ENCODE measurements around the gene IGFBP5. TPM values are rescaled to one million over a fixed set of nuclear protein-coding genes. Genes with fewer than 3 reads are reported as not detected.

The IGFBP5 gene
- total and polyA plus RNA-seq, 4 donors, result 2.3 to 43.4 (median 14.4) TPM

DNA sequence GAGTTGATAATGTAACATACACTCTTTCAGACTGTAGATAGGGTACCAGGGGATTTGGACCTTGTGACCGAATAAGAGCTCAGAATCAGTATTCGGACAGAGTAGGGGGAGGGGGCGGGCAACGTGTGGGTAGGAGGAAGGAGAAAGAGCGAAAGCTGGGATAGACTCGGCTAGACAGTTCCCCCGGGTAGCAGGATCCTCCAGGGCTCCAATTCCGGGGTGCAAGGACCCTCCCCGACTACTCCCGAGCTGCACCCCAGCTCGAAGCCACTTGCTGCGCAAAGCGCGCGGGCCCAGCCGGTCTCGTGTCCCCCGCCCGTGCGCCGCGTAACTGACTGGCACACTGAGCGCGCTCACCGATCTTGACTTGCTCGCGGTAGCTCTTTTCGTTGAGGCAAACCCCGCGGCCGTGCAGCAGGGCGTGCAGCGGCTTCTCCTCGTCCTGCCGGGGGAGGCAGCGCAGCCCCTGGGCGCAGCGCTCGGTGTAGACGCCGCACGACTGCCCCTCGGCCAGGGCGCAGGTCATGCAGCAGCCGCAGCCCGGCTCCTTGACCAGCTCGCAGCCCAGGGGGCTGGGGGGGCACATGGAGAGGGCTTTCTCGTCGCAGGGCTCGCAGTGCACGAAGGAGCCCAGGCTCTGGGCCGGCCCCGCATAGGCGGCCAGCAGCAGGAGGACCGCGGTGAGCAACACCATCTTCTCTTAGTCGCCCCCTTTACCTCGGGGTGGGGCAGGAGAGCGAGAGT is 1.1 kb downstream of the IGFBP5 start:
- no peak for TF ChIP-seq FOXA1 (IDR thresholded peaks at IDR 0.05)
- Histone ChIP-seq H3K27me3 (ENCODE audit: control insufficient read depth in 4 of 4, insufficient read depth in 4 of 4, low read length in 3 of 4) (peaks cover 0 to 15% (median 10%) of the 10 kb centered on the region in 4 donors), H3K9me3 (ENCODE audit: control insufficient read depth in 4 of 4, low read length in 3 of 4) (no peaks in the 10 kb centered on the region), H3K9ac (ENCODE audit: low read depth in 1 of 2, low read length in 2 of 2) (no peak overlapping the region), H3K27ac (ENCODE audit: low read depth in 1 of 2, low read length in 2 of 2) (peak overlapping the region in 1 of 2 donors; percentile 13), H3K4me1 (ENCODE audit: control insufficient read depth in 4 of 4, insufficient read depth in 4 of 4, low read length in 3 of 4) (peaks cover 12 to 29% (median 19%) of the 10 kb centered on the region in 4 donors), H3K4me3 (ENCODE audit: low read depth in 1 of 3, low read length in 3 of 3) (peak overlapping the region in 2 of 3 donors; percentile 23 to 35), H3K36me3 (ENCODE audit: control insufficient read depth in 4 of 4, insufficient read depth in 3 of 4, low read depth in 1 of 4, low read length in 3 of 4) (no peaks in the 10 kb centered on the region)
- 3% methylated on average over 59 of the region's 59 CpGs for WGBS
- no peak for DNase-seq (ENCODE audit: low spot score)

DNA sequence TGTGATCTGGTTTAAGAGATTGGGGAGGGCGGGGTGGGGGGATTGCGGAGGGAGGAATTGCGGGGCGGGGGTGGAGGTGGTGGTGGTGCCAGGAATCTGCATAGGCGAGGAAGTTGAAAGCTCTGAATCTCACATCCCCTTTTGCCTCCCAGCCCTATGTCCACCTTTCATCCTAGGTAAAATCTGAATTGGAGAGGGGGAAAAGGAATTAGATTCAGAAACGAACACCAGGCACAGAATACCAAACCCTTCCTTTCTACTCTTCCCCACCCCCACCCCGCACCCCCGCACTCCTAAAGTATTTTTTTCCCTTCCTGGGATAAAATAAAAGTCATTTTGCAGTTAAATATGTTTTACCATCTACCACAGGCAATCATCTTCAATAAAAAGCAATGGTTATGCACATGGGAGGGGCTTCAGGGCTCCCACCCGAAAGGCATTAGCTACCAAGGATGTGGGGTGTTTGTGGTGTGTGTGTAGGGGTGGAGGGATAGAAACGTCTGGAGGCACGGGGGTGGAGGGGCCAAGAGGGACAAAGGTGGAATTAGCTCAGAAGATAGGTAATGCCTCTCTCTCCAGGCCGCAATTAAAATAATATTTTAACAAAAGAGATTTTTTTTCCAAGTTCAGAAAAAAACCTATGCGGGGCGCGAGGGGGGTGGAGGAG is 1.8 kb downstream of the IGFBP5 start:
- H3K4me1 ChIP-seq (ENCODE audit: control insufficient read depth in 4 of 4, insufficient read depth in 4 of 4, low read length in 3 of 4), result peaks cover 12 to 29% (median 19%) of the 10 kb centered on the region in 4 donors
- H3K36me3 ChIP-seq (ENCODE audit: control insufficient read depth in 4 of 4, insufficient read depth in 3 of 4, low read depth in 1 of 4, low read length in 3 of 4), result no peaks in the 10 kb centered on the region
- WGBS, result 7% methylated on average over 15 of the region's 15 CpGs
- H3K4me3 ChIP-seq (ENCODE audit: low read depth in 1 of 3, low read length in 3 of 3), result peak overlapping the region in 1 of 3 donors; percentile 23
- no peak for DNase-seq (ENCODE audit: low spot score)
- H3K27me3 ChIP-seq (ENCODE audit: control insufficient read depth in 4 of 4, insufficient read depth in 4 of 4, low read length in 3 of 4), result peaks cover 0 to 14% (median 9%) of the 10 kb centered on the region in 4 donors
- H3K9ac ChIP-seq (ENCODE audit: low read depth in 1 of 2, low read length in 2 of 2), result no peak overlapping the region
- TF ChIP-seq HNF4A (conservative IDR thresholded peaks at IDR 0.05) (no peak), JUND (IDR thresholded peaks at IDR 0.05) (no peak)
- TF ChIP-seq, protein P1, sequence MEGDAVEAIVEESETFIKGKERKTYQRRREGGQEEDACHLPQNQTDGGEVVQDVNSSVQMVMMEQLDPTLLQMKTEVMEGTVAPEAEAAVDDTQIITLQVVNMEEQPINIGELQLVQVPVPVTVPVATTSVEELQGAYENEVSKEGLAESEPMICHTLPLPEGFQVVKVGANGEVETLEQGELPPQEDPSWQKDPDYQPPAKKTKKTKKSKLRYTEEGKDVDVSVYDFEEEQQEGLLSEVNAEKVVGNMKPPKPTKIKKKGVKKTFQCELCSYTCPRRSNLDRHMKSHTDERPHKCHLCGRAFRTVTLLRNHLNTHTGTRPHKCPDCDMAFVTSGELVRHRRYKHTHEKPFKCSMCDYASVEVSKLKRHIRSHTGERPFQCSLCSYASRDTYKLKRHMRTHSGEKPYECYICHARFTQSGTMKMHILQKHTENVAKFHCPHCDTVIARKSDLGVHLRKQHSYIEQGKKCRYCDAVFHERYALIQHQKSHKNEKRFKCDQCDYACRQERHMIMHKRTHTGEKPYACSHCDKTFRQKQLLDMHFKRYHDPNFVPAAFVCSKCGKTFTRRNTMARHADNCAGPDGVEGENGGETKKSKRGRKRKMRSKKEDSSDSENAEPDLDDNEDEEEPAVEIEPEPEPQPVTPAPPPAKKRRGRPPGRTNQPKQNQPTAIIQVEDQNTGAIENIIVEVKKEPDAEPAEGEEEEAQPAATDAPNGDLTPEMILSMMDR (IDR thresholded peaks at IDR 0.05; ENCODE audit: low read depth, low read length, missing input control), result no peak
- TF ChIP-seq, protein P2, sequence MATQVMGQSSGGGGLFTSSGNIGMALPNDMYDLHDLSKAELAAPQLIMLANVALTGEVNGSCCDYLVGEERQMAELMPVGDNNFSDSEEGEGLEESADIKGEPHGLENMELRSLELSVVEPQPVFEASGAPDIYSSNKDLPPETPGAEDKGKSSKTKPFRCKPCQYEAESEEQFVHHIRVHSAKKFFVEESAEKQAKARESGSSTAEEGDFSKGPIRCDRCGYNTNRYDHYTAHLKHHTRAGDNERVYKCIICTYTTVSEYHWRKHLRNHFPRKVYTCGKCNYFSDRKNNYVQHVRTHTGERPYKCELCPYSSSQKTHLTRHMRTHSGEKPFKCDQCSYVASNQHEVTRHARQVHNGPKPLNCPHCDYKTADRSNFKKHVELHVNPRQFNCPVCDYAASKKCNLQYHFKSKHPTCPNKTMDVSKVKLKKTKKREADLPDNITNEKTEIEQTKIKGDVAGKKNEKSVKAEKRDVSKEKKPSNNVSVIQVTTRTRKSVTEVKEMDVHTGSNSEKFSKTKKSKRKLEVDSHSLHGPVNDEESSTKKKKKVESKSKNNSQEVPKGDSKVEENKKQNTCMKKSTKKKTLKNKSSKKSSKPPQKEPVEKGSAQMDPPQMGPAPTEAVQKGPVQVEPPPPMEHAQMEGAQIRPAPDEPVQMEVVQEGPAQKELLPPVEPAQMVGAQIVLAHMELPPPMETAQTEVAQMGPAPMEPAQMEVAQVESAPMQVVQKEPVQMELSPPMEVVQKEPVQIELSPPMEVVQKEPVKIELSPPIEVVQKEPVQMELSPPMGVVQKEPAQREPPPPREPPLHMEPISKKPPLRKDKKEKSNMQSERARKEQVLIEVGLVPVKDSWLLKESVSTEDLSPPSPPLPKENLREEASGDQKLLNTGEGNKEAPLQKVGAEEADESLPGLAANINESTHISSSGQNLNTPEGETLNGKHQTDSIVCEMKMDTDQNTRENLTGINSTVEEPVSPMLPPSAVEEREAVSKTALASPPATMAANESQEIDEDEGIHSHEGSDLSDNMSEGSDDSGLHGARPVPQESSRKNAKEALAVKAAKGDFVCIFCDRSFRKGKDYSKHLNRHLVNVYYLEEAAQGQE (IDR thresholded peaks at IDR 0.05), result no peak
- no peak overlapping the region for H3K27ac ChIP-seq (ENCODE audit: low read depth in 1 of 2, low read length in 2 of 2)
- no peaks in the 10 kb centered on the region for H3K9me3 ChIP-seq (ENCODE audit: control insufficient read depth in 4 of 4, low read length in 3 of 4)

DNA sequence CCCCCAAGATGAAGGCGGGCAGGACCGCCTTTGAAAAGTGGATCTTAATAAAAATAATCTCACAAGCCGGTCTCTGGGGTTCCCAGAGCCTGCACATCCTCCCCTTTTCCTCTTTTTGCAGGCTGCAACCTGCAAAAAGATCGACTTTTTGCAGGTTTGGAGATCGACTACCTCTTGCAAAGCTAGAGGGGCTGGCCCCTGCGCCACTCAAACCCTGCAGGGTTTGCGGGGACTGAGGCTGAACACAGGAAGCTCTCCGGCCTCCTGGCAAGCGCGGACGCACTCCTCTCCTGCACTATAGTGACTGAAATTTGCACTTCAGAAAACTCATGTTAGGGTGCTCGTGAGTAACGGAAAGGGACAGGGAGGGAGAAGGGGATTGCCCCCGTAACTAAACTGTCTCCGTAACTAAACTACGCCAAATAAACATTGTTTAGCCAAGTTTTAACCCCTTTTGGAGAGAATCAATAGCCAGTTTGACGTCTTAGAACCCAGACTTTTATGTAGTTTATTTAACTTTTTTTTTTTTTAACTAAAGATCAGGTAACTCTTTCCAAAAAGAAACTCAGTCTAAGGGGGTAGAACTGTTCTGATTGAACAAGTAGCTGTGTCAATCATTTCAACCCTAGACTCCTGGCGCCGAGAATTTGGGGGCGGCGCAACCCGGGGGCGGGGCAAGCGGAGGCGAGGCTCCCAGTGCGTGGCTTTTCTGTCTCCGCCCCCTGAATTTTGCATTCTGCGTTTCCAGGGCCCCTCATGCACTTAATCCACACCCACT is 2.5 kb downstream of the IGFBP5 start:
- Histone ChIP-seq H3K27me3 (ENCODE audit: control insufficient read depth in 4 of 4, insufficient read depth in 4 of 4, low read length in 3 of 4) (peaks cover 0 to 14% (median 9%) of the 10 kb centered on the region in 4 donors), H3K4me1 (ENCODE audit: control insufficient read depth in 4 of 4, insufficient read depth in 4 of 4, low read length in 3 of 4) (peaks cover 12 to 29% (median 19%) of the 10 kb centered on the region in 4 donors), H3K27ac (ENCODE audit: low read depth in 1 of 2, low read length in 2 of 2) (no peak overlapping the region), H3K9ac (ENCODE audit: low read depth in 1 of 2, low read length in 2 of 2) (peak overlapping the region in 1 of 2 donors; percentile 63), H3K4me3 (ENCODE audit: low read depth in 1 of 3, low read length in 3 of 3) (peak overlapping the region in 2 of 3 donors; percentile 16 to 23), H3K9me3 (ENCODE audit: control insufficient read depth in 4 of 4, low read length in 3 of 4) (no peaks in the 10 kb centered on the region), H3K36me3 (ENCODE audit: control insufficient read depth in 4 of 4, insufficient read depth in 3 of 4, low read depth in 1 of 4, low read length in 3 of 4) (no peaks in the 10 kb centered on the region)
- WGBS, result 2% methylated on average over 28 of the region's 28 CpGs
- TF ChIP-seq NR2F2 (IDR thresholded peaks at IDR 0.05), result no peak
- no peak for TF ChIP-seq FOXA2 (IDR thresholded peaks at IDR 0.05)
- TF ChIP-seq SP1 (IDR thresholded peaks at IDR 0.05), result no peak
- TF ChIP-seq, protein P1 (IDR thresholded peaks at IDR 0.05; ENCODE audit: low read depth, low read length, missing input control), result no peak
- TF ChIP-seq, protein P3, sequence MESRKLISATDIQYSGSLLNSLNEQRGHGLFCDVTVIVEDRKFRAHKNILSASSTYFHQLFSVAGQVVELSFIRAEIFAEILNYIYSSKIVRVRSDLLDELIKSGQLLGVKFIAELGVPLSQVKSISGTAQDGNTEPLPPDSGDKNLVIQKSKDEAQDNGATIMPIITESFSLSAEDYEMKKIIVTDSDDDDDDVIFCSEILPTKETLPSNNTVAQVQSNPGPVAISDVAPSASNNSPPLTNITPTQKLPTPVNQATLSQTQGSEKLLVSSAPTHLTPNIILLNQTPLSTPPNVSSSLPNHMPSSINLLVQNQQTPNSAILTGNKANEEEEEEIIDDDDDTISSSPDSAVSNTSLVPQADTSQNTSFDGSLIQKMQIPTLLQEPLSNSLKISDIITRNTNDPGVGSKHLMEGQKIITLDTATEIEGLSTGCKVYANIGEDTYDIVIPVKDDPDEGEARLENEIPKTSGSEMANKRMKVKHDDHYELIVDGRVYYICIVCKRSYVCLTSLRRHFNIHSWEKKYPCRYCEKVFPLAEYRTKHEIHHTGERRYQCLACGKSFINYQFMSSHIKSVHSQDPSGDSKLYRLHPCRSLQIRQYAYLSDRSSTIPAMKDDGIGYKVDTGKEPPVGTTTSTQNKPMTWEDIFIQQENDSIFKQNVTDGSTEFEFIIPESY (IDR thresholded peaks at IDR 0.05), result no peak
- peak; percentile 64 for DNase-seq (ENCODE audit: low spot score)
